ENCODE measurements around the gene APOL1.
"Not testable (repeated sequence)": the region's sequence is repeated elsewhere in the genome, so short reads cannot be mapped to it uniquely, and the experiment has no call there.

Gene APOL1

GRCh38 chr22:36271231-36271630, 18.3 kb downstream of the APOL1 start:
- DNase-seq = not testable (repeated sequence)

GRCh38 chr22:36271951-36272350, 19.0 kb downstream of the APOL1 start:
- DNase-seq = not testable (repeated sequence)

GRCh38 chr22:36274531-36274930, 21.6 kb downstream of the APOL1 start:
- no peak for DNase-seq

GRCh38 chr22:36277482-36278291, 24.8 kb downstream of the APOL1 start:
- DNase-seq = peak; percentile 66

GRCh38 chr22:36279219-36279666, 26.3 kb downstream of the APOL1 start:
- DNase-seq = no peak

- no peak for DNase-seq
Observed at GRCh38 chr22:36280379-36280778, 27.4 kb downstream of the APOL1 start.

GRCh38 chr22:36281781-36282327, 28.9 kb downstream of the APOL1 start:
- no peak for DNase-seq

- DNase-seq = no peak
Observed at GRCh38 chr22:36282328-36282831, 29.4 kb downstream of the APOL1 start.

- no peak for DNase-seq
Observed at GRCh38 chr22:36284171-36284571, 31.2 kb downstream of the APOL1 start.

- DNase-seq = no peak
Observed at GRCh38 chr22:36285017-36285416, 32.1 kb downstream of the APOL1 start.

- DNase-seq = no peak
Observed at GRCh38 chr22:36285545-36285944, 32.6 kb downstream of the APOL1 start.

GRCh38 chr22:36286096-36286957, 33.4 kb downstream of the APOL1 start:
- DNase-seq = peak; percentile 85

- no peak for DNase-seq
Observed at GRCh38 chr22:36287881-36288515, 35.1 kb downstream of the APOL1 start.

GRCh38 chr22:36288571-36289405, 35.9 kb downstream of the APOL1 start:
- DNase-seq = no peak

- no peak for DNase-seq
Observed at GRCh38 chr22:36289406-36289870, 36.5 kb downstream of the APOL1 start.

GRCh38 chr22:36289948-36290371, 37.0 kb downstream of the APOL1 start:
- DNase-seq = not testable (repeated sequence)

- not testable (repeated sequence) for DNase-seq
Observed at GRCh38 chr22:36290391-36291075, 37.6 kb downstream of the APOL1 start.

- DNase-seq = no peak
Observed at GRCh38 chr22:36291831-36292740, 39.2 kb downstream of the APOL1 start.

GRCh38 chr22:36292823-36293530, 40.0 kb downstream of the APOL1 start:
- no peak for DNase-seq
